HepG2 (cell line): ENCODE data around the gene WAS. TPM values are rescaled to one million over a fixed set of nuclear protein-coding genes. Genes with fewer than 3 reads are reported as not detected.

ENCODE experiments used
- FIP1L1 ChIP-seq: fragments of 200-400 bp; formaldehyde crosslinking; IDR thresholded peaks from 2 replicates; pipeline ENCODE4 v1.6.1; 2018; ENCODE audit warnings: low read depth, mild to moderate bottlenecking, low read length, moderate library complexity, borderline replicate concordance; ENCODE audit not compliant: insufficient read depth
- GABPA ChIP-seq, 2 experiments: IDR thresholded peaks; 2 replicates each; pipeline ENCODE4 v1.6.1; 2011 to 2016; ENCODE audit warnings: low read depth in 2 of 2, low read length in 1 of 2, missing biosample characterization in 1 of 2, missing genetic modification characterization in 1 of 2
- JUND ChIP-seq: sonication (generic); formaldehyde crosslinking; IDR thresholded peaks from 2 replicates; pipeline ENCODE4 v1.8.0; 2022; ENCODE audit warnings: mild to moderate bottlenecking, missing genetic modification reagents
- NFYB ChIP-seq: sonication (generic); formaldehyde crosslinking; IDR thresholded peaks from 2 replicates; pipeline ENCODE4 v1.4.0; 2020; ENCODE audit warnings: missing genetic modification reagents
- NKX3-1 ChIP-seq: sonication (generic); formaldehyde crosslinking; IDR thresholded peaks from 2 replicates; pipeline ENCODE4 v1.5.0; 2020; ENCODE audit warnings: missing genetic modification reagents
- NRL ChIP-seq: sonication (generic); formaldehyde crosslinking; IDR thresholded peaks from 2 replicates; pipeline ENCODE4 v1.5.0; 2020; ENCODE audit warnings: missing genetic modification reagents, mild to moderate bottlenecking, moderate library complexity, borderline replicate concordance
- PCBP2 ChIP-seq: fragments of 200-400 bp; formaldehyde crosslinking; optimal IDR thresholded peaks from 2 replicates; pipeline ENCODE3; 2018; ENCODE audit warnings: low read length, low read depth; ENCODE audit not compliant: poor library complexity, severe bottlenecking
- ZFAT ChIP-seq: sonication (generic); formaldehyde crosslinking; conservative IDR thresholded peaks from 2 replicates; pipeline ENCODE4 v1.8.1; 2023; ENCODE audit warnings: missing genetic modification reagents, inconsistent platforms
- ZNF547 ChIP-seq: sonication (generic); formaldehyde crosslinking; IDR thresholded peaks from 2 replicates; pipeline ENCODE4 v1.5.1; 2020; ENCODE audit warnings: mild to moderate bottlenecking, missing genetic modification reagents
- ZNF772 ChIP-seq: sonication (generic); formaldehyde crosslinking; IDR thresholded peaks from 2 replicates; pipeline ENCODE4 v1.5.0; 2020; ENCODE audit warnings: mild to moderate bottlenecking, missing genetic modification reagents
- polyA plus RNA-seq, 8 experiments: library from polyadenylated mRNA; depleted of rRNA in 3 of 8; stranded (reverse) in 7 of 8; unstranded in 1 of 8; fragments of >200 nt; fragmentation: Illumina TruSeq in 4 of 8; extraction: Trizol in 4 of 8; gene quantifications; 2 replicates each; pipeline versions ENCODE4 v1.2.1 to v1.2.3, GENCODE V29; 2011 to 2016; ENCODE audit warnings: low read depth in 4 of 8, missing spikeins in 1 of 8, mixed read lengths in 1 of 8; ENCODE audit not compliant: insufficient read depth in 1 of 8
- total RNA-seq, 5 experiments: library from RNA; depleted of rRNA; stranded (reverse); fragments of >200 nt; fragmentation: Illumina TruSeq; extraction: Trizol; gene quantifications; 2 replicates each; pipeline ENCODE4 v1.2.3, GENCODE V29; 2016; ENCODE audit warnings: low read depth in 1 of 5
- TF ChIP-seq, protein P1 (sequence below): sonication (generic); formaldehyde crosslinking; IDR thresholded peaks from 2 replicates; pipeline ENCODE4 v1.4.0; 2020; ENCODE audit warnings: missing genetic modification reagents, borderline replicate concordance
- TF ChIP-seq, protein P2 (sequence below): sonication (generic); formaldehyde crosslinking; IDR thresholded peaks from 2 replicates; pipeline ENCODE4 v1.4.0; 2020; ENCODE audit warnings: missing genetic modification reagents
- TF ChIP-seq, protein P3 (sequence below): sonication (generic); formaldehyde crosslinking; IDR thresholded peaks from 2 replicates; pipeline ENCODE4 v1.5.0; 2020; ENCODE audit warnings: missing genetic modification reagents
- TF ChIP-seq, protein P4 (sequence below): IDR thresholded peaks from 2 replicates; pipeline ENCODE4 v1.6.1; 2018; ENCODE audit warnings: missing genetic modification reagents
- TF ChIP-seq, protein P5 (sequence below): IDR thresholded peaks from 2 replicates; pipeline ENCODE4 v1.6.1; 2016
- TF ChIP-seq, protein P6 (sequence below): sonication (generic); formaldehyde crosslinking; IDR thresholded peaks from 2 replicates; pipeline ENCODE4 v1.5.0; 2020; ENCODE audit warnings: mild to moderate bottlenecking, low read depth, missing genetic modification reagents, borderline replicate concordance

The WAS gene
- total and polyA plus RNA-seq, 2 of the 13 experiments (the other 11 are each of a cell fraction or from before 2014, with no cell fraction given) = 0.11 TPM; not detected in 1

DNA sequence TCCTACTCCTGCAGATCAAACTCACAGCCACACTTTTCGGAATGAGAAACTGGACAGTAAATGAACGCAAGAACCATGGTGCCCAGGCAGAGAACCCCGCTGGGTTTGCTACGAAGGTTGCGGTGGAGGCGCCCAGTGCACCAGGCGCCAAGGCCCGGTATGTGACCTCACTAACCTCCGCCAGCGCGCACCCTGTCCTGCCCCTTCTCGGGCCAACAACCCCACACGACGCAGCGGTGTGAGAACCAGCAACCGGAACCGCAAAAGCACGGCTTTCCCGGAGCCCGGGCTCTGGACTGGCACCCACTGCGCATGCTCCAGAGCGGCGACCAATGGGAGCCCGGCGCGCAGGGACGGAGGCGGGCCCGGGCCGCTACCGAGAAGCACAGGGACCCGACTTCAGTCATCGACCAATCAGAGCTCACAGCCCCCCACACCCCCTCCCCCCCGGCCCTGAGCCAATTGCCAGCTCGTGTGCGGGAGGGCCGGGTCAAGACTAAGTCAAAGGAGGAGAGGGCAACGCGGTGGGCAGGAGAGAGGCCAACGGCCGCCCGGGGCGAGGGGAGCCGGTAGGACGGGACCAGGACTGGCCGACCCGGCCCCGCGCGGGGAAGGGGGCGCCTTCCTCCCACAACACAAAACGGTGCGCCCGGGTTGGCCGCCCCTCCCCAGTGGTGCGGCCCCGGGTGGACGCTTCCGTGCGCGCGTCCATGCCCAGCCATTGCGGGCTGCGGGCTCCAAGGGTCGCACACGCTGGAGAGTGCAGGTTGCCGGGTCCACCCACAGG, 7.3 kb upstream of the WAS start (continued):
- TF ChIP-seq, protein P1, sequence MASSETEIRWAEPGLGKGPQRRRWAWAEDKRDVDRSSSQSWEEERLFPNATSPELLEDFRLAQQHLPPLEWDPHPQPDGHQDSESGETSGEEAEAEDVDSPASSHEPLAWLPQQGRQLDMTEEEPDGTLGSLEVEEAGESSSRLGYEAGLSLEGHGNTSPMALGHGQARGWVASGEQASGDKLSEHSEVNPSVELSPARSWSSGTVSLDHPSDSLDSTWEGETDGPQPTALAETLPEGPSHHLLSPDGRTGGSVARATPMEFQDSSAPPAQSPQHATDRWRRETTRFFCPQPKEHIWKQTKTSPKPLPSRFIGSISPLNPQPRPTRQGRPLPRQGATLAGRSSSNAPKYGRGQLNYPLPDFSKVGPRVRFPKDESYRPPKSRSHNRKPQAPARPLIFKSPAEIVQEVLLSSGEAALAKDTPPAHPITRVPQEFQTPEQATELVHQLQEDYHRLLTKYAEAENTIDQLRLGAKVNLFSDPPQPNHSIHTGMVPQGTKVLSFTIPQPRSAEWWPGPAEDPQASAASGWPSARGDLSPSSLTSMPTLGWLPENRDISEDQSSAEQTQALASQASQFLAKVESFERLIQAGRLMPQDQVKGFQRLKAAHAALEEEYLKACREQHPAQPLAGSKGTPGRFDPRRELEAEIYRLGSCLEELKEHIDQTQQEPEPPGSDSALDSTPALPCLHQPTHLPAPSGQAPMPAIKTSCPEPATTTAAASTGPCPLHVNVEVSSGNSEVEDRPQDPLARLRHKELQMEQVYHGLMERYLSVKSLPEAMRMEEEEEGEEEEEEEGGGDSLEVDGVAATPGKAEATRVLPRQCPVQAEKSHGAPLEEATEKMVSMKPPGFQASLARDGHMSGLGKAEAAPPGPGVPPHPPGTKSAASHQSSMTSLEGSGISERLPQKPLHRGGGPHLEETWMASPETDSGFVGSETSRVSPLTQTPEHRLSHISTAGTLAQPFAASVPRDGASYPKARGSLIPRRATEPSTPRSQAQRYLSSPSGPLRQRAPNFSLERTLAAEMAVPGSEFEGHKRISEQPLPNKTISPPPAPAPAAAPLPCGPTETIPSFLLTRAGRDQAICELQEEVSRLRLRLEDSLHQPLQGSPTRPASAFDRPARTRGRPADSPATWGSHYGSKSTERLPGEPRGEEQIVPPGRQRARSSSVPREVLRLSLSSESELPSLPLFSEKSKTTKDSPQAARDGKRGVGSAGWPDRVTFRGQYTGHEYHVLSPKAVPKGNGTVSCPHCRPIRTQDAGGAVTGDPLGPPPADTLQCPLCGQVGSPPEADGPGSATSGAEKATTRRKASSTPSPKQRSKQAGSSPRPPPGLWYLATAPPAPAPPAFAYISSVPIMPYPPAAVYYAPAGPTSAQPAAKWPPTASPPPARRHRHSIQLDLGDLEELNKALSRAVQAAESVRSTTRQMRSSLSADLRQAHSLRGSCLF (CRISPR knock-in tag) = no peak
- TF ChIP-seq ZNF772 = no peak
- TF ChIP-seq, protein P2, sequence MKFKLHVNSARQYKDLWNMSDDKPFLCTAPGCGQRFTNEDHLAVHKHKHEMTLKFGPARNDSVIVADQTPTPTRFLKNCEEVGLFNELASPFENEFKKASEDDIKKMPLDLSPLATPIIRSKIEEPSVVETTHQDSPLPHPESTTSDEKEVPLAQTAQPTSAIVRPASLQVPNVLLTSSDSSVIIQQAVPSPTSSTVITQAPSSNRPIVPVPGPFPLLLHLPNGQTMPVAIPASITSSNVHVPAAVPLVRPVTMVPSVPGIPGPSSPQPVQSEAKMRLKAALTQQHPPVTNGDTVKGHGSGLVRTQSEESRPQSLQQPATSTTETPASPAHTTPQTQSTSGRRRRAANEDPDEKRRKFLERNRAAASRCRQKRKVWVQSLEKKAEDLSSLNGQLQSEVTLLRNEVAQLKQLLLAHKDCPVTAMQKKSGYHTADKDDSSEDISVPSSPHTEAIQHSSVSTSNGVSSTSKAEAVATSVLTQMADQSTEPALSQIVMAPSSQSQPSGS (CRISPR knock-in tag) = no peak
- TF ChIP-seq NRL (CRISPR knock-in tag) = no peak
- TF ChIP-seq, protein P3, sequence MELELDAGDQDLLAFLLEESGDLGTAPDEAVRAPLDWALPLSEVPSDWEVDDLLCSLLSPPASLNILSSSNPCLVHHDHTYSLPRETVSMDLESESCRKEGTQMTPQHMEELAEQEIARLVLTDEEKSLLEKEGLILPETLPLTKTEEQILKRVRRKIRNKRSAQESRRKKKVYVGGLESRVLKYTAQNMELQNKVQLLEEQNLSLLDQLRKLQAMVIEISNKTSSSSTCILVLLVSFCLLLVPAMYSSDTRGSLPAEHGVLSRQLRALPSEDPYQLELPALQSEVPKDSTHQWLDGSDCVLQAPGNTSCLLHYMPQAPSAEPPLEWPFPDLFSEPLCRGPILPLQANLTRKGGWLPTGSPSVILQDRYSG = no peak
- no peak for TF ChIP-seq GABPA (IDR thresholded peaks at IDR 0.05; ENCODE audit: low read depth, low read length)
- peak; percentile 70 for TF ChIP-seq GABPA (CRISPR knock-in tag; IDR thresholded peaks at IDR 0.05; ENCODE audit: low read depth)
- TF ChIP-seq, protein P4, sequence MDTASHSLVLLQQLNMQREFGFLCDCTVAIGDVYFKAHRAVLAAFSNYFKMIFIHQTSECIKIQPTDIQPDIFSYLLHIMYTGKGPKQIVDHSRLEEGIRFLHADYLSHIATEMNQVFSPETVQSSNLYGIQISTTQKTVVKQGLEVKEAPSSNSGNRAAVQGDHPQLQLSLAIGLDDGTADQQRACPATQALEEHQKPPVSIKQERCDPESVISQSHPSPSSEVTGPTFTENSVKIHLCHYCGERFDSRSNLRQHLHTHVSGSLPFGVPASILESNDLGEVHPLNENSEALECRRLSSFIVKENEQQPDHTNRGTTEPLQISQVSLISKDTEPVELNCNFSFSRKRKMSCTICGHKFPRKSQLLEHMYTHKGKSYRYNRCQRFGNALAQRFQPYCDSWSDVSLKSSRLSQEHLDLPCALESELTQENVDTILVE = peak; percentile 76
- peak; percentile 61; the same call in 1 of the 2 replicates for TF ChIP-seq ZNF547 (CRISPR knock-in tag)
- no peak for TF ChIP-seq FIP1L1
- peak; percentile 93 for TF ChIP-seq NFYB (CRISPR knock-in tag)
- TF ChIP-seq, protein P5, sequence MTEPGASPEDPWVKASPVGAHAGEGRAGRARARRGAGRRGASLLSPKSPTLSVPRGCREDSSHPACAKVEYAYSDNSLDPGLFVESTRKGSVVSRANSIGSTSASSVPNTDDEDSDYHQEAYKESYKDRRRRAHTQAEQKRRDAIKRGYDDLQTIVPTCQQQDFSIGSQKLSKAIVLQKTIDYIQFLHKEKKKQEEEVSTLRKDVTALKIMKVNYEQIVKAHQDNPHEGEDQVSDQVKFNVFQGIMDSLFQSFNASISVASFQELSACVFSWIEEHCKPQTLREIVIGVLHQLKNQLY (CRISPR knock-in tag) = no peak
- no peak for TF ChIP-seq PCBP2
- TF ChIP-seq ZFAT (CRISPR knock-in tag) = no peak
- no peak for TF ChIP-seq JUND (CRISPR knock-in tag)
- TF ChIP-seq, protein P6, sequence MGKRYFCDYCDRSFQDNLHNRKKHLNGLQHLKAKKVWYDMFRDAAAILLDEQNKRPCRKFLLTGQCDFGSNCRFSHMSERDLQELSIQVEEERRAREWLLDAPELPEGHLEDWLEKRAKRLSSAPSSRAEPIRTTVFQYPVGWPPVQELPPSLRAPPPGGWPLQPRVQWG (CRISPR knock-in tag) = no peak
- TF ChIP-seq NKX3-1 (CRISPR knock-in tag) = no peak
